OCI-LY7 (cell line): ENCODE data around the gene FARSB. TPM values are rescaled to one million over a fixed set of nuclear protein-coding genes. Genes with fewer than 3 reads are reported as not detected.

Source experiments
- BruUV-seq: library from RNA; stranded (reverse); fragments of 400-500 nt; replicated peaks from 2 replicates; lab custom pipeline; 2021; lab: Mats Ljungman, UMichigan
- CTCF ChIA-PET: fragments of 300-600 bp; sonication (Branson Sonifier 250); formaldehyde crosslinking; loops from one replicate; lab custom pipeline; 2022; ENCODE audit warnings: antibody characterized with exemption; ENCODE audit not compliant: unreplicated experiment; lab: Charles Lee
- POLR2A ChIA-PET: fragments of 300-600 bp; sonication (Branson Sonifier 250); formaldehyde crosslinking; loops from one replicate; lab custom pipeline; 2022; ENCODE audit warnings: antibody characterized with exemption; lab: Charles Lee
- DNase-seq: peaks from one replicate; pipeline ENCODE4 v3.0.0-alpha.2; 2015; ENCODE audit warnings: low spot score
- H2AFZ ChIP-seq: fragments of 200-600 bp; sonication (generic), shearing (Covaris generic); 2 replicates; pipeline ENCODE4 v1.6.1; 2014; ENCODE audit warnings: mild to moderate bottlenecking, antibody characterized with exemption, low read length, moderate library complexity
- H3K27ac ChIP-seq: fragments of 200-600 bp; sonication (generic); 2 replicates; pipeline ENCODE4 v1.5.1; 2014; ENCODE audit warnings: mixed run types, low read depth, mild to moderate bottlenecking, moderate library complexity, low read length, inconsistent platforms; ENCODE audit not compliant: poor library complexity, severe bottlenecking
- H3K36me3 ChIP-seq: fragments of 200-600 bp; sonication (generic); 2 replicates; pipeline ENCODE4 v1.6.1; 2014; ENCODE audit warnings: mild to moderate bottlenecking, antibody characterized with exemption, low read length, moderate library complexity, mixed read lengths; ENCODE audit not compliant: insufficient read depth
- H3K4me1 ChIP-seq: fragments of 200-600 bp; sonication (generic); 2 replicates; pipeline ENCODE4 v1.5.1; 2014; ENCODE audit warnings: mild to moderate bottlenecking, low read length; ENCODE audit not compliant: insufficient read depth, poor library complexity, severe bottlenecking
- H3K4me2 ChIP-seq: fragments of 200-600 bp; sonication (generic); 2 replicates; pipeline ENCODE4 v1.6.1; 2014; ENCODE audit warnings: mild to moderate bottlenecking, low read length
- H3K4me3 ChIP-seq: fragments of 200-600 bp; sonication (generic); 2 replicates; pipeline ENCODE4 v1.5.1; 2014; ENCODE audit warnings: mild to moderate bottlenecking, low read depth, low read length; ENCODE audit not compliant: poor library complexity, severe bottlenecking
- H3K79me2 ChIP-seq: fragments of 200-600 bp; sonication (generic); 2 replicates; pipeline ENCODE4 v1.6.1; 2016; ENCODE audit warnings: low read depth, mild to moderate bottlenecking, low read length, moderate library complexity, mixed read lengths; ENCODE audit not compliant: insufficient read depth
- H3K9me2 ChIP-seq: fragments of 200-600 bp; sonication (generic); 2 replicates; pipeline ENCODE4 v1.6.1; 2016; ENCODE audit warnings: mild to moderate bottlenecking, low read length, mixed read lengths; ENCODE audit not compliant: insufficient read depth
- H3K9me3 ChIP-seq: fragments of 200-600 bp; sonication (generic); 2 replicates; pipeline ENCODE4 v1.6.1; 2014; ENCODE audit warnings: mild to moderate bottlenecking, mixed run types, low read length, mixed read lengths
- H4K20me1 ChIP-seq: fragments of 200-600 bp; sonication (generic); 2 replicates; pipeline ENCODE4 v1.6.1; 2014; ENCODE audit warnings: mild to moderate bottlenecking, antibody characterized with exemption, low read length, moderate library complexity, mixed read lengths; ENCODE audit not compliant: insufficient read depth
- EZH2phosphoT487 ChIP-seq: fragments of 200-600 bp; sonication (generic); IDR thresholded peaks from 2 replicates; pipeline ENCODE4 v1.6.1; 2018; ENCODE audit warnings: low read depth, borderline replicate concordance, mild to moderate bottlenecking, mixed run types, antibody characterized with exemption, low read length, moderate library complexity, mixed read lengths
- intact Hi-C: fragments of 100-400 bp; cut with micrococcal nuclease; formaldehyde crosslinking; loops from one replicate; pipeline ENCODE4 v1.10.0; 2022; ENCODE audit not compliant: unreplicated experiment
- total RNA-seq, 2 experiments: library from RNA; depleted of rRNA in 1 of 2; stranded (reverse); fragments of >200 nt in 1 of 2; shearing (Covaris generic) in 1 of 2; gene quantifications; 2 replicates each; pipeline ENCODE4 v1.2.3, GENCODE V29; 2014 to 2022
- TF ChIP-seq, protein P1 (sequence below): fragments of 200-600 bp; sonication (generic); conservative IDR thresholded peaks from 2 replicates; pipeline ENCODE4 v1.5.1; 2014; ENCODE audit warnings: mild to moderate bottlenecking, antibody characterized with exemption, low read length, moderate library complexity, mixed read lengths

Gene FARSB
- total RNA-seq, 2 experiments from 2014 or later = 24.9 to 46.7 TPM

DNA sequence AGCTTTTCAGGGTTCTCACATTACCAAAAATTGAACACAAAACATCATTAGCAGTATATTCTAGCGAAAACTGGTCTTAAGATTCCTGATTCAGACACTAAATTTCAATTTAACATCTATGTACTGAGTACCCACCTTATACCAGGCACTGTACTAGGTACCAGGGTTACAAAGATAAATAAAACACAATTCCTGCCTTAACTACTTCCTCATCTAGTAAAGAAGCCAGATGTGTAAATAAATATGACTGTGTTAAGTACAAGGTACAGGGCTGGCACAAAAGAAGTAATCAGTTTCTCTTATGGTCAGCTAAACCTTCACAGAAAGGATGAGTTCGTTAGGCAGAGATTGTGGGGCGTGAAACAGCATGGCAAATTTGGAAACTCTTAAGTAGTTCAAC, 6.1 kb downstream of the FARSB start:
- Histone ChIP-seq H2AFZ (no peak overlapping the region), H3K36me3 (peaks cover 89% of the 10 kb centered on the region), H3K4me2 (no peak overlapping the region), H3K9me3 (no peaks in the 10 kb centered on the region), H3K79me2 (peaks cover 75% of the 10 kb centered on the region), H3K27ac (no peak overlapping the region), H3K4me1 (peaks cover 29% of the 10 kb centered on the region), H3K4me3 (no peak overlapping the region), H4K20me1 (peaks cover 37% of the 10 kb centered on the region), H3K9me2 (no peaks in the 10 kb centered on the region)
- TF ChIP-seq EZH2phosphoT487 = no peak
- TF ChIP-seq, protein P1, sequence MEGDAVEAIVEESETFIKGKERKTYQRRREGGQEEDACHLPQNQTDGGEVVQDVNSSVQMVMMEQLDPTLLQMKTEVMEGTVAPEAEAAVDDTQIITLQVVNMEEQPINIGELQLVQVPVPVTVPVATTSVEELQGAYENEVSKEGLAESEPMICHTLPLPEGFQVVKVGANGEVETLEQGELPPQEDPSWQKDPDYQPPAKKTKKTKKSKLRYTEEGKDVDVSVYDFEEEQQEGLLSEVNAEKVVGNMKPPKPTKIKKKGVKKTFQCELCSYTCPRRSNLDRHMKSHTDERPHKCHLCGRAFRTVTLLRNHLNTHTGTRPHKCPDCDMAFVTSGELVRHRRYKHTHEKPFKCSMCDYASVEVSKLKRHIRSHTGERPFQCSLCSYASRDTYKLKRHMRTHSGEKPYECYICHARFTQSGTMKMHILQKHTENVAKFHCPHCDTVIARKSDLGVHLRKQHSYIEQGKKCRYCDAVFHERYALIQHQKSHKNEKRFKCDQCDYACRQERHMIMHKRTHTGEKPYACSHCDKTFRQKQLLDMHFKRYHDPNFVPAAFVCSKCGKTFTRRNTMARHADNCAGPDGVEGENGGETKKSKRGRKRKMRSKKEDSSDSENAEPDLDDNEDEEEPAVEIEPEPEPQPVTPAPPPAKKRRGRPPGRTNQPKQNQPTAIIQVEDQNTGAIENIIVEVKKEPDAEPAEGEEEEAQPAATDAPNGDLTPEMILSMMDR = no peak
- ChIA-PET CTCF (no interaction called here), POLR2A (interaction anchor here (0.6 kb wide), 1 partner anchor 13 kb away, joined by 3 read pairs; no protein-coding TSS in a partner anchor)
- DNase-seq = no peak
- BruUV-seq = no TSS peak
- intact Hi-C loops = no loop called here

DNA sequence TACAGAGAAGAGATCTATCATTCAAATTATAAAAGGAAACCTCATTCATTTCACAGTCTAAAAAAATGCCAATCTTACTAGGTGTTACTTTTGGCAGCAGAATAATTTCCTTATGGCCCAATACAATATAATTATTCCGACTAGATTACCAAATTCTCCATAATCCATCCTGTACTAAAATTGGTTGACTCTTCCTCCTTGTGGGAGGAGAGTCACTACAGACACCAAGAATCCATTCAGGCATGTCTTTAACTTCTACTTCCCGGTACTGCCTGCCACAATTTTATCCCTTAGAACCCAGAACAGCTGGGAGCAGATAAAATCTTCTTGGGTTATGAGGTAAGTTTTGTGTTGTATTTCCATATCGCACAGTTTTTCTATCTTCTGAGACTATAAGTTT, 9.9 kb downstream of the FARSB start:
- H3K36me3 ChIP-seq = peaks cover 96% of the 10 kb centered on the region
- intact Hi-C loops = no loop called here
- no peaks in the 10 kb centered on the region for H3K9me3 ChIP-seq
- no peak overlapping the region for H3K4me3 ChIP-seq
- CTCF ChIA-PET = no interaction called here
- BruUV-seq = no TSS peak
- H3K9me2 ChIP-seq = no peaks in the 10 kb centered on the region
- no peak overlapping the region for H2AFZ ChIP-seq
- no peak overlapping the region for H3K4me2 ChIP-seq
- H3K79me2 ChIP-seq = peaks cover 38% of the 10 kb centered on the region
- no peak overlapping the region for H3K27ac ChIP-seq
- TF ChIP-seq, protein P1 = no peak
- no peak for TF ChIP-seq EZH2phosphoT487
- DNase-seq = no peak
- POLR2A ChIA-PET = no interaction called here
- peaks cover 6% of the 10 kb centered on the region; the same call in 1 of the 2 replicates for H4K20me1 ChIP-seq
- no peaks in the 10 kb centered on the region for H3K4me1 ChIP-seq

DNA sequence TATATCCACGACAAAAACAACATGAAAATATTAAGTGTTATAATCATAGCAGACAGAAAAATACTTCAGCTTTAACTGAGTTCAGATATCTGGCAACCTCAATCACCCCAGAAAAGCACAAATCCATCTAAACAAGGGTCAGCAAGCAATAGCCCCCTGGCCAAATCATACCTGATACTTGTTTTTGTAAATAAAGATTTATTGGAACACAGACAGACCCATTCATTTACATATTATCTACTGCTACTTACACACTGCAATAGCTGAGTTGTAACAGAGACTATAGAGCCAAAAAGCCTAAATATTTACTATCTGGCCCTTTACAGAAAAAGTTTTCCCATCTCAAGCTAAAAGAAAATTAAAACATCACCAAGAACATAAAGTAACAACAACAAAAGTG, 12.8 kb downstream of the FARSB start:
- Histone ChIP-seq H3K4me2 (no peak overlapping the region), H3K4me1 (no peaks in the 10 kb centered on the region), H3K4me3 (no peak overlapping the region), H4K20me1 (0 out of 2 replicates have a peak, but pooled peaks cover 5% of the 10 kb centered on the region), H3K9me3 (no peaks in the 10 kb centered on the region), H2AFZ (no peak overlapping the region), H3K79me2 (peaks cover 12% of the 10 kb centered on the region), H3K27ac (no peak overlapping the region), H3K36me3 (peaks cover 98% of the 10 kb centered on the region), H3K9me2 (no peaks in the 10 kb centered on the region)
- TF ChIP-seq EZH2phosphoT487 = no peak
- TF ChIP-seq, protein P1 = no peak
- no peak for DNase-seq
- no TSS peak for BruUV-seq
- ChIA-PET POLR2A (interaction anchor here (2.5 kb wide), 1 partner anchor 11 kb away, joined by 18 read pairs; the partner anchor contains the start of gene FARSB), CTCF (no interaction called here)
- intact Hi-C loops = no loop called here
